HG03432 (cell line): Measurements from ENCODE around the gene SHMT1.
"Not testable (repeated sequence)": the region's sequence is repeated elsewhere in the genome, so short reads cannot be mapped to it uniquely, and the experiment has no call there.

Experiments
- ATAC-seq: cut with Tn5 transposase; IDR thresholded peaks from one replicate; pipeline ENCODE4 v1.9.1; 2021; ENCODE audit warnings: mild to moderate bottlenecking, moderate library complexity; ENCODE audit not compliant: unreplicated experiment

The SHMT1 gene

GRCh38 chr17:18378614-18379013, 15.3 kb upstream of the SHMT1 start:
- not testable (repeated sequence) for ATAC-seq

GRCh38 chr17:18378205-18378505, 14.8 kb upstream of the SHMT1 start:
- no peak for ATAC-seq

GRCh38 chr17:18377437-18378204, 14.3 kb upstream of the SHMT1 start, which contains the start of gene EVPLL:
Gene EVPLL (plus strand): TSS chr17:18377778. CDS start chr17:18380938, 3,160 bp downstream.
- no peak for ATAC-seq

- ATAC-seq, result no peak
Observed at GRCh38 chr17:18374216-18374615, 10.9 kb upstream of the SHMT1 start.

- ATAC-seq, result not testable (repeated sequence)
Observed at GRCh38 chr17:18373181-18373580, 9.8 kb upstream of the SHMT1 start.

GRCh38 chr17:18371455-18371854, 8.1 kb upstream of the SHMT1 start:
- ATAC-seq, result no peak

GRCh38 chr17:18370761-18371160, 7.4 kb upstream of the SHMT1 start:
- ATAC-seq, result no peak

GRCh38 chr17:18368946-18369345, 5.6 kb upstream of the SHMT1 start:
- no peak for ATAC-seq

GRCh38 chr17:18364166-18364565, 816 bp upstream of the SHMT1 start:
- ATAC-seq, result no peak

- no peak for ATAC-seq
Observed at GRCh38 chr17:18362698-18363100, 651 bp downstream of the SHMT1 start.

GRCh38 chr17:18361837-18362697, 1.3 kb downstream of the SHMT1 start:
- ATAC-seq, result no peak

- no peak for ATAC-seq
Observed at GRCh38 chr17:18360518-18360917, 2.8 kb downstream of the SHMT1 start.

- no peak for ATAC-seq
Observed at GRCh38 chr17:18356624-18357023, 6.7 kb downstream of the SHMT1 start.

- ATAC-seq, result no peak
Observed at GRCh38 chr17:18353541-18353940, 9.8 kb downstream of the SHMT1 start.

GRCh38 chr17:18344021-18344420, 19.3 kb downstream of the SHMT1 start:
- ATAC-seq, result no peak

GRCh38 chr17:18339933-18340332, 23.4 kb downstream of the SHMT1 start:
- ATAC-seq, result no peak

GRCh38 chr17:18338158-18338557, 25.2 kb downstream of the SHMT1 start:
- ATAC-seq, result not testable (repeated sequence)

- ATAC-seq, result no peak
Observed at GRCh38 chr17:18332909-18333489, 30.4 kb downstream of the SHMT1 start.

GRCh38 chr17:18331879-18332278, 31.5 kb downstream of the SHMT1 start:
- no peak for ATAC-seq

- no peak for ATAC-seq
Observed at GRCh38 chr17:18328643-18329204, 34.6 kb downstream of the SHMT1 start.

- no peak for ATAC-seq
Observed at GRCh38 chr17:18327556-18327955, 35.8 kb downstream of the SHMT1 start.
